Stomach (tissue), 19 donors: ENCODE results near the gene RAB6B. TPM values are rescaled to one million over a fixed set of nuclear protein-coding genes. Genes with fewer than 3 reads are reported as not detected.

Experiments
- DNase-seq, 2 donors: peaks; one replicate each; pipeline versions ENCODE4 v3.0.0 to v3.0.0-alpha.2; 2013 to 2019
- H3K27ac ChIP-seq, 5 donors: fragments of 200-600 bp in 4 of 5; sonication (generic) in 4 of 5; one replicate each; pipeline ENCODE4 v1.5.1; 2013 to 2019; ENCODE audit warnings: mild to moderate bottlenecking in 1 of 5, moderate library complexity in 1 of 5
- H3K27me3 ChIP-seq, 3 donors: fragments of 200-600 bp; sonication (generic); one replicate each; pipeline ENCODE4 v1.5.1; 2017 to 2019; ENCODE audit warnings: mixed run types in 1 of 3
- H3K36me3 ChIP-seq, 4 donors: fragments of 200-600 bp; sonication (generic); 1 replicate in 3 of 4; 2 replicates in 1 of 4; pipeline ENCODE4 v1.5.1; 2016 to 2019
- H3K4me1 ChIP-seq, 4 donors: fragments of 200-600 bp; sonication (generic); one replicate each; pipeline ENCODE4 v1.5.1; 2016 to 2019
- H3K4me3 ChIP-seq, 4 donors: fragments of 200-600 bp; sonication (generic) in 3 of 4; one replicate each; pipeline ENCODE4 v1.5.1; 2016 to 2019; ENCODE audit warnings: mild to moderate bottlenecking in 1 of 4
- H3K9me3 ChIP-seq, 4 donors: fragments of 200-600 bp; sonication (generic); one replicate each; pipeline ENCODE4 v1.5.1; 2016 to 2019
- CTCF ChIP-seq, 7 experiments: fragments of 450-650 bp in 4 of 7; fragments of 200-600 bp in 3 of 7; sonication (generic) in 3 of 7; IDR thresholded peaks; one replicate each; pipeline ENCODE4 v1.5.1; 2016 to 2019; ENCODE audit warnings: antibody characterized with exemption in 7 of 7, control low read depth in 2 of 7, mild to moderate bottlenecking in 1 of 7
- EP300 ChIP-seq: sonication (generic); formaldehyde crosslinking; IDR thresholded peaks from one replicate; pipeline ENCODE4 v1.6.1; 2017; ENCODE audit warnings: antibody characterized with exemption
- POLR2A ChIP-seq, 4 donors: fragments of 450-650 bp; IDR thresholded peaks; one replicate each; pipeline ENCODE4 v1.6.1; 2016; ENCODE audit warnings: antibody characterized with exemption in 4 of 4, control low read depth in 2 of 4, mild to moderate bottlenecking in 1 of 4, moderate library complexity in 1 of 4
- POLR2AphosphoS5 ChIP-seq, 3 donors: sonication (generic); formaldehyde crosslinking; IDR thresholded peaks; one replicate each; pipeline ENCODE4 v1.6.1; 2016; ENCODE audit warnings: antibody characterized with exemption in 3 of 3
- WGBS, 5 donors: extraction: QIAGEN DNeasy Blood & Tissue Kit in 3 of 5; methylation state at CpG; one replicate each; pipeline versions ENCODE4 v1.1.5 to v1.1.7; 2013 to 2018; 5-methylcytosine and 5-hydroxymethylcytosine counted together
- intact Hi-C: fragments of 100-400 bp; cut with DNase I; formaldehyde crosslinking; loops from one replicate; pipeline ENCODE4 v1.15.1; 2023; ENCODE audit warnings: low total_unique reads
- long read RNA-seq, 10 donors: transcript quantifications; one replicate each; lab custom pipeline, GENCODE V29; 2026
- polyA plus RNA-seq, 3 donors: library from polyadenylated mRNA; stranded (reverse); fragments of 200-250 nt; gene quantifications; one replicate each; pipeline ENCODE4 v1.2.3, GENCODE V29; 2013
- total RNA-seq, 5 donors: library from RNA; depleted of rRNA; stranded (reverse); fragments of >200 nt; gene quantifications; one replicate each; pipeline versions ENCODE4 v1.1.0 to v1.2.3, GENCODE V29; 2014 to 2016
- donor health status: healthy with polysubstance abuse.
- donor health status: Bipolar disorder and iron deficiency.
- donor health status: healthy.

RAB6B gene
- total RNA-seq (1 to 10 TPM in 3 of 5 donors, under 1 TPM in 2; 0.58 to 6.1 (median 1.2) TPM), polyA plus RNA-seq (1 to 10 TPM; 1.9 to 7.5 (median 1.9) TPM)
- long read RNA-seq, donor 1, full-length matches to known transcripts = 4 of 4 reads
- long read RNA-seq, donor 1, partial matches to known transcripts = 0 of 4 reads
- long read RNA-seq, donor 1, other reads (novel, unspliced or antisense) = 0 of 4 reads
- long read RNA-seq, donor 2, full-length matches to known transcripts = 5 of 5 reads
- long read RNA-seq, donor 2, partial matches to known transcripts = 0 of 5 reads
- long read RNA-seq, donor 2, other reads (novel, unspliced or antisense) = 0 of 5 reads
- long read RNA-seq, donor 3, full-length matches to known transcripts = 1 of 1 reads
- long read RNA-seq, donor 3, partial matches to known transcripts = 0 of 1 reads
- long read RNA-seq, donor 3, other reads (novel, unspliced or antisense) = 0 of 1 reads
- long read RNA-seq, donor 4 = 0 reads
- long read RNA-seq, donor 5, full-length matches to known transcripts = 4 of 4 reads
- long read RNA-seq, donor 5, partial matches to known transcripts = 0 of 4 reads
- long read RNA-seq, donor 5, other reads (novel, unspliced or antisense) = 0 of 4 reads
- long read RNA-seq, donor 6 = 0 reads
- long read RNA-seq, donor 7, full-length matches to known transcripts = 5 of 5 reads
- long read RNA-seq, donor 7, partial matches to known transcripts = 0 of 5 reads
- long read RNA-seq, donor 7, other reads (novel, unspliced or antisense) = 0 of 5 reads
- long read RNA-seq, donor 8, full-length matches to known transcripts = 2 of 2 reads
- long read RNA-seq, donor 8, partial matches to known transcripts = 0 of 2 reads
- long read RNA-seq, donor 8, other reads (novel, unspliced or antisense) = 0 of 2 reads
- long read RNA-seq, donor 9, full-length matches to known transcripts = 1 of 1 reads
- long read RNA-seq, donor 9, partial matches to known transcripts = 0 of 1 reads
- long read RNA-seq, donor 9, other reads (novel, unspliced or antisense) = 0 of 1 reads
- long read RNA-seq, donor 10, full-length matches to known transcripts = 1 of 1 reads
- long read RNA-seq, donor 10, partial matches to known transcripts = 0 of 1 reads
- long read RNA-seq, donor 10, other reads (novel, unspliced or antisense) = 0 of 1 reads

- peak within 1 kb of the TSS in 3 of 5 donors; percentile 11 to 61 (median 45) for H3K27ac ChIP-seq
- peak within 1 kb of the TSS; percentile 65 to 83 (median 75) for H3K4me3 ChIP-seq
- peaks cover 19 to 25% (median 24%) of the 10 kb centered on the region in 4 donors for H3K4me1 ChIP-seq
- H3K36me3 ChIP-seq = no peaks in the 10 kb centered on the region
- DNase-seq = peak in 1 of 2 donors; percentile 89
- no peaks in the 10 kb centered on the region for H3K9me3 ChIP-seq
- intact Hi-C loops = no loop called here
- 1% methylated on average over 31 to 80 of the region's 80 CpGs for WGBS, 5 donors
- TF ChIP-seq CTCF (IDR thresholded peaks at IDR 0.05) = no peak
- TF ChIP-seq EP300 = no peak
- no peak for TF ChIP-seq POLR2AphosphoS5 (IDR thresholded peaks at IDR 0.05)
- no peak for TF ChIP-seq POLR2A (IDR thresholded peaks at IDR 0.05)
- H3K27me3 ChIP-seq = peaks cover 0 to 35% (median 18%) of the 10 kb centered on the region in 3 donors
Measured at GRCh38 chr3:133895208-133896001, at the start of gene RAB6B. RAB6B (minus strand) TSS chr3:133895882; CDS start chr3:133895466, 416 bp downstream.

- peak in 1 of 2 donors; percentile 46 for DNase-seq
- H3K27ac ChIP-seq = peak overlapping the region; percentile 58 to 74 (median 66)
Measured at GRCh38 chr3:133944641-133945380, 49.1 kb upstream of the RAB6B start.

GRCh38 chr3:133944181-133944580, 48.5 kb upstream of the RAB6B start:
- Histone ChIP-seq H3K9me3 (no peaks in the 10 kb centered on the region), H3K4me3 (no peak overlapping the region), H3K27ac (peak overlapping the region; percentile 65 to 75 (median 74)), H3K27me3 (no peaks in the 10 kb centered on the region), H3K36me3 (no peaks in the 10 kb centered on the region), H3K4me1 (peaks cover 20 to 52% (median 35%) of the 10 kb centered on the region in 4 donors)
- no peak for DNase-seq
- no peak for TF ChIP-seq EP300
- TF ChIP-seq CTCF (IDR thresholded peaks at IDR 0.05) = no peak
- no peak for TF ChIP-seq POLR2A (IDR thresholded peaks at IDR 0.05)
- 29 to 42% (median 36%) methylated on average over 2 of the region's 2 CpGs for WGBS, 5 donors
- intact Hi-C loops = no loop called here

More at GRCh38 chr3:133944641-133945380, 49.1 kb upstream of the RAB6B start:
- Histone ChIP-seq H3K4me1 (peaks cover 20 to 52% (median 35%) of the 10 kb centered on the region in 4 donors), H3K27me3 (no peaks in the 10 kb centered on the region), H3K36me3 (no peaks in the 10 kb centered on the region), H3K9me3 (no peaks in the 10 kb centered on the region), H3K4me3 (no peak overlapping the region)
- intact Hi-C loops = no loop called here
- WGBS, 5 donors = 57 to 72% (median 66%) methylated on average over 13 of the region's 13 CpGs
- peak in 1 of 3 donors; percentile 21 for TF ChIP-seq POLR2AphosphoS5 (IDR thresholded peaks at IDR 0.05)
- no peak for TF ChIP-seq CTCF (IDR thresholded peaks at IDR 0.05)
- TF ChIP-seq EP300 = no peak
